NB4 (cell line): ENCODE data around the gene CELF4.

Experiments used
- CTCF ChIP-seq: IDR thresholded peaks from one replicate; pipeline ENCODE4 v1.5.1; 2012; ENCODE audit warnings: low read depth, low read length
- MAX ChIP-seq: IDR thresholded peaks from 2 replicates; pipeline ENCODE4 v1.6.1; 2011; ENCODE audit warnings: low read depth, low read length
- MYC ChIP-seq: IDR thresholded peaks from 2 replicates; pipeline ENCODE4 v1.6.1; 2011; ENCODE audit warnings: low read depth, low read length
- POLR2A ChIP-seq: IDR thresholded peaks from 2 replicates; pipeline ENCODE4 v1.6.1; 2011; ENCODE audit warnings: mild to moderate bottlenecking; ENCODE audit not compliant: insufficient read length; ENCODE audit errors: extremely low read depth

GRCh38 chr18:37315935-37316334 lies 249.7 kb downstream of the CELF4 start:
- no peak for TF ChIP-seq CTCF
- no peak for TF ChIP-seq POLR2A
- TF ChIP-seq MAX: no peak
- no peak for TF ChIP-seq MYC
